ENCODE measurements around the gene FDXACB1.

FDXACB1 gene

GRCh38 chr11:111841370-111842053, 37.5 kb downstream of the FDXACB1 start:
- Histone ChIP-seq H3K4me3 (ENCODE audit: low read length) (peak overlapping the region; percentile 47), H3K9ac (ENCODE audit: low read length) (peak overlapping the region; percentile 79), H3K36me3 (ENCODE audit: control insufficient read depth, insufficient read depth, low read length, severe bottlenecking) (peaks cover 11% of the 10 kb centered on the region), H3K4me1 (ENCODE audit: control insufficient read depth, insufficient read depth, low read length) (peaks cover 86% of the 10 kb centered on the region), H3K9me3 (ENCODE audit: control insufficient read depth, low read length) (no peaks in the 10 kb centered on the region), H3K27me3 (replicated peaks; ENCODE audit: control insufficient read depth, insufficient read depth, low read length) (no peaks in the 10 kb centered on the region)
- peak; percentile 95 for DNase-seq (ENCODE audit: low read depth)

- Histone ChIP-seq H3K9me3 (ENCODE audit: control insufficient read depth, low read length) (no peaks in the 10 kb centered on the region), H3K4me3 (ENCODE audit: low read length) (peak overlapping the region; percentile 47), H3K27me3 (replicated peaks; ENCODE audit: control insufficient read depth, insufficient read depth, low read length) (no peaks in the 10 kb centered on the region), H3K36me3 (ENCODE audit: control insufficient read depth, insufficient read depth, low read length, severe bottlenecking) (peaks cover 11% of the 10 kb centered on the region), H3K9ac (ENCODE audit: low read length) (peak overlapping the region; percentile 79), H3K4me1 (ENCODE audit: control insufficient read depth, insufficient read depth, low read length) (peaks cover 83% of the 10 kb centered on the region)
- peak; percentile 64 for DNase-seq (ENCODE audit: low read depth)
Observed at GRCh38 chr11:111840143-111840542, 38.8 kb downstream of the FDXACB1 start.

- no peaks in the 10 kb centered on the region for H3K9me3 ChIP-seq (ENCODE audit: control insufficient read depth, low read length)
- H3K36me3 ChIP-seq (ENCODE audit: control insufficient read depth, insufficient read depth, low read length, severe bottlenecking): peaks cover 17% of the 10 kb centered on the region
- H3K27me3 ChIP-seq (replicated peaks; ENCODE audit: control insufficient read depth, insufficient read depth, low read length): no peaks in the 10 kb centered on the region
- peaks cover 94% of the 10 kb centered on the region for H3K4me1 ChIP-seq (ENCODE audit: control insufficient read depth, insufficient read depth, low read length)
- H3K9ac ChIP-seq (ENCODE audit: low read length): peak overlapping the region; percentile 81
- H3K4me3 ChIP-seq (ENCODE audit: low read length): no peak overlapping the region
- DNase-seq (ENCODE audit: low read depth): no peak
Observed at GRCh38 chr11:111838054-111838453, 40.9 kb downstream of the FDXACB1 start.

GRCh38 chr11:111837366-111837891, 41.5 kb downstream of the FDXACB1 start:
- DNase-seq (ENCODE audit: low read depth): no peak
- Histone ChIP-seq H3K4me3 (ENCODE audit: low read length) (peak overlapping the region; percentile 59), H3K9me3 (ENCODE audit: control insufficient read depth, low read length) (no peaks in the 10 kb centered on the region), H3K27me3 (replicated peaks; ENCODE audit: control insufficient read depth, insufficient read depth, low read length) (no peaks in the 10 kb centered on the region), H3K36me3 (ENCODE audit: control insufficient read depth, insufficient read depth, low read length, severe bottlenecking) (peaks cover 17% of the 10 kb centered on the region), H3K4me1 (ENCODE audit: control insufficient read depth, insufficient read depth, low read length) (peaks cover 94% of the 10 kb centered on the region), H3K9ac (ENCODE audit: low read length) (peak overlapping the region; percentile 81)

- H3K9ac ChIP-seq (ENCODE audit: low read length): peak overlapping the region; percentile 81
- H3K9me3 ChIP-seq (ENCODE audit: control insufficient read depth, low read length): no peaks in the 10 kb centered on the region
- peaks cover 90% of the 10 kb centered on the region for H3K4me1 ChIP-seq (ENCODE audit: control insufficient read depth, insufficient read depth, low read length)
- H3K36me3 ChIP-seq (ENCODE audit: control insufficient read depth, insufficient read depth, low read length, severe bottlenecking): peaks cover 17% of the 10 kb centered on the region
- H3K27me3 ChIP-seq (replicated peaks; ENCODE audit: control insufficient read depth, insufficient read depth, low read length): no peaks in the 10 kb centered on the region
- DNase-seq (ENCODE audit: low read depth): peak; percentile 40
- peak overlapping the region; percentile 59 for H3K4me3 ChIP-seq (ENCODE audit: low read length)
Observed at GRCh38 chr11:111836721-111837120, 42.2 kb downstream of the FDXACB1 start.

GRCh38 chr11:111836162-111836561, 42.8 kb downstream of the FDXACB1 start:
- peaks cover 19% of the 10 kb centered on the region for H3K36me3 ChIP-seq (ENCODE audit: control insufficient read depth, insufficient read depth, low read length, severe bottlenecking)
- H3K4me3 ChIP-seq (ENCODE audit: low read length): peak overlapping the region; percentile 59
- no peaks in the 10 kb centered on the region for H3K9me3 ChIP-seq (ENCODE audit: control insufficient read depth, low read length)
- peak overlapping the region; percentile 85 for H3K9ac ChIP-seq (ENCODE audit: low read length)
- peak; percentile 44 for DNase-seq (ENCODE audit: low read depth)
- H3K4me1 ChIP-seq (ENCODE audit: control insufficient read depth, insufficient read depth, low read length): peaks cover 87% of the 10 kb centered on the region
- no peaks in the 10 kb centered on the region for H3K27me3 ChIP-seq (replicated peaks; ENCODE audit: control insufficient read depth, insufficient read depth, low read length)

GRCh38 chr11:111835665-111836064, 43.3 kb downstream of the FDXACB1 start:
- Histone ChIP-seq H3K36me3 (ENCODE audit: control insufficient read depth, insufficient read depth, low read length, severe bottlenecking) (peaks cover 20% of the 10 kb centered on the region), H3K9ac (ENCODE audit: low read length) (peak overlapping the region; percentile 85), H3K27me3 (replicated peaks; ENCODE audit: control insufficient read depth, insufficient read depth, low read length) (no peaks in the 10 kb centered on the region), H3K9me3 (ENCODE audit: control insufficient read depth, low read length) (no peaks in the 10 kb centered on the region), H3K4me3 (ENCODE audit: low read length) (peak overlapping the region; percentile 39), H3K4me1 (ENCODE audit: control insufficient read depth, insufficient read depth, low read length) (peaks cover 82% of the 10 kb centered on the region)
- no peak for DNase-seq (ENCODE audit: low read depth)

GRCh38 chr11:111834432-111835163, 44.4 kb downstream of the FDXACB1 start:
- no peaks in the 10 kb centered on the region for H3K27me3 ChIP-seq (replicated peaks; ENCODE audit: control insufficient read depth, insufficient read depth, low read length)
- DNase-seq (ENCODE audit: low read depth): peak; percentile 58
- no peaks in the 10 kb centered on the region for H3K9me3 ChIP-seq (ENCODE audit: control insufficient read depth, low read length)
- H3K4me1 ChIP-seq (ENCODE audit: control insufficient read depth, insufficient read depth, low read length): peaks cover 76% of the 10 kb centered on the region
- peak overlapping the region; percentile 85 for H3K9ac ChIP-seq (ENCODE audit: low read length)
- peak overlapping the region; percentile 54 for H3K4me3 ChIP-seq (ENCODE audit: low read length)
- H3K36me3 ChIP-seq (ENCODE audit: control insufficient read depth, insufficient read depth, low read length, severe bottlenecking): peaks cover 24% of the 10 kb centered on the region

- peak; percentile 31 for DNase-seq (ENCODE audit: low read depth)
- Histone ChIP-seq H3K36me3 (ENCODE audit: control insufficient read depth, insufficient read depth, low read length, severe bottlenecking) (peaks cover 28% of the 10 kb centered on the region), H3K4me3 (ENCODE audit: low read length) (peak overlapping the region; percentile 54)
Observed at GRCh38 chr11:111833524-111833923, 45.4 kb downstream of the FDXACB1 start.

GRCh38 chr11:111829185-111829968, 49.6 kb downstream of the FDXACB1 start:
- Histone ChIP-seq H3K4me1 (ENCODE audit: control insufficient read depth, insufficient read depth, low read length) (peaks cover 56% of the 10 kb centered on the region), H3K9me3 (ENCODE audit: control insufficient read depth, low read length) (no peaks in the 10 kb centered on the region), H3K27me3 (replicated peaks; ENCODE audit: control insufficient read depth, insufficient read depth, low read length) (no peaks in the 10 kb centered on the region), H3K9ac (ENCODE audit: low read length) (peak overlapping the region; percentile 46), H3K36me3 (ENCODE audit: control insufficient read depth, insufficient read depth, low read length, severe bottlenecking) (peaks cover 17% of the 10 kb centered on the region), H3K4me3 (ENCODE audit: low read length) (no peak overlapping the region)
- no peak for DNase-seq (ENCODE audit: low read depth)

More at GRCh38 chr11:111833524-111833923, 45.4 kb downstream of the FDXACB1 start:
- Histone ChIP-seq H3K9me3 (ENCODE audit: control insufficient read depth, low read length) (no peaks in the 10 kb centered on the region), H3K9ac (ENCODE audit: low read length) (peak overlapping the region; percentile 85), H3K27me3 (replicated peaks; ENCODE audit: control insufficient read depth, insufficient read depth, low read length) (no peaks in the 10 kb centered on the region), H3K4me1 (ENCODE audit: control insufficient read depth, insufficient read depth, low read length) (peaks cover 78% of the 10 kb centered on the region)

Data from adipocyte (in vitro differentiated cells).